OCI-LY3 (cell line): ENCODE data around the gene TRRAP.

Experiments
- H2AFZ ChIP-seq: fragments of 200-600, 300-600 bp; shearing (Covaris generic); 2 replicates; pipeline ENCODE4 v1.6.0; 2014; ENCODE audit warnings: antibody characterized with exemption, low read depth, low read length
- H3K27ac ChIP-seq: fragments of 200-600, 300-600 bp; sonication (generic); 2 replicates; pipeline ENCODE4 v1.5.1; 2014; ENCODE audit warnings: mild to moderate bottlenecking, low read length, moderate library complexity, mixed read lengths
- H3K27me3 ChIP-seq: fragments of 200-600, 300-600 bp; sonication (generic); 2 replicates; pipeline ENCODE4 v1.6.1; 2014; ENCODE audit warnings: low read depth, low read length, mixed read lengths
- H3K36me3 ChIP-seq: fragments of 200-600, 300-600 bp; sonication (generic); replicated peaks from 2 replicates; pipeline ENCODE3; 2014; ENCODE audit warnings: low read depth, low read length, mixed read lengths
- H3K4me1 ChIP-seq: fragments of 300-600, 200-600 bp; sonication (generic); 2 replicates; pipeline ENCODE4 v1.6.1; 2014; ENCODE audit warnings: low read length, mixed read lengths
- H3K4me2 ChIP-seq: fragments of 200-600, 300-600 bp; sonication (generic); 2 replicates; pipeline ENCODE4 v1.6.1; 2014; ENCODE audit warnings: low read length, mixed read lengths
- H3K4me3 ChIP-seq: fragments of 300-600, 200-600 bp; sonication (generic); 2 replicates; pipeline ENCODE4 v1.5.1; 2014; ENCODE audit warnings: antibody characterized with exemption, mild to moderate bottlenecking, low read length, moderate library complexity
- H3K79me2 ChIP-seq: fragments of 300-600, 200-600 bp; shearing (Covaris generic); 2 replicates; pipeline ENCODE4 v1.6.1; 2014; ENCODE audit warnings: mild to moderate bottlenecking, low read length, mixed read lengths
- H3K9ac ChIP-seq: fragments of 300-600, 200-600 bp; shearing (Covaris generic); 2 replicates; pipeline ENCODE4 v1.6.0; 2014; ENCODE audit warnings: mild to moderate bottlenecking, low read length, moderate library complexity
- H3K9me3 ChIP-seq: fragments of 200-600, 300-600 bp; shearing (Covaris generic); 2 replicates; pipeline ENCODE4 v1.6.1; 2014; ENCODE audit warnings: low read length, mixed read lengths; ENCODE audit not compliant: insufficient read depth
- H4K20me1 ChIP-seq: fragments of 200-600, 300-600 bp; sonication (generic); 2 replicates; pipeline ENCODE4 v1.6.1; 2016; ENCODE audit warnings: low read length, mixed read lengths; ENCODE audit not compliant: insufficient read depth
- CTCF ChIP-seq: fragments of 200-600, 300-600 bp; sonication (generic); IDR thresholded peaks from 2 replicates; pipeline ENCODE4 v1.5.1; 2014; ENCODE audit warnings: antibody characterized with exemption, low read length, low read depth
- EZH2phosphoT487 ChIP-seq: fragments of 200-600 bp; shearing (Covaris generic); IDR thresholded peaks from 2 replicates; pipeline ENCODE4 v1.6.1; 2018; ENCODE audit warnings: antibody characterized with exemption, mixed run types, low read depth

TRRAP gene

GRCh38 chr7:98909487-98909886 lies 31.2 kb downstream of the TRRAP start:
- TF ChIP-seq CTCF (no peak), EZH2phosphoT487 (no peak)
- H3K36me3 ChIP-seq: peaks cover 55% of the 10 kb centered on the region
- no peak overlapping the region for H3K27ac ChIP-seq
- H3K9me3 ChIP-seq: no peaks in the 10 kb centered on the region
- H3K4me3 ChIP-seq: no peak overlapping the region
- H3K4me1 ChIP-seq: no peaks in the 10 kb centered on the region
- no peak overlapping the region for H2AFZ ChIP-seq
- no peaks in the 10 kb centered on the region for H3K27me3 ChIP-seq
- H3K9ac ChIP-seq: no peak overlapping the region
- no peak overlapping the region for H3K4me2 ChIP-seq
- no peaks in the 10 kb centered on the region for H3K79me2 ChIP-seq
- H4K20me1 ChIP-seq: no peaks in the 10 kb centered on the region

GRCh38 chr7:98910427-98910826 lies 32.1 kb downstream of the TRRAP start:
- Histone ChIP-seq H3K36me3 (peaks cover 48% of the 10 kb centered on the region), H3K4me3 (no peak overlapping the region), H2AFZ (no peak overlapping the region), H3K4me2 (no peak overlapping the region), H3K4me1 (no peaks in the 10 kb centered on the region), H3K79me2 (no peaks in the 10 kb centered on the region), H3K9ac (no peak overlapping the region), H3K27me3 (no peaks in the 10 kb centered on the region), H3K27ac (no peak overlapping the region), H3K9me3 (no peaks in the 10 kb centered on the region), H4K20me1 (no peaks in the 10 kb centered on the region)
- TF ChIP-seq CTCF (no peak), EZH2phosphoT487 (no peak)

- TF ChIP-seq CTCF: no peak
- no peak for TF ChIP-seq EZH2phosphoT487
- Histone ChIP-seq H3K9me3 (no peaks in the 10 kb centered on the region), H3K9ac (no peak overlapping the region), H2AFZ (no peak overlapping the region), H3K4me1 (no peaks in the 10 kb centered on the region), H3K4me2 (no peak overlapping the region), H3K27me3 (no peaks in the 10 kb centered on the region), H4K20me1 (no peaks in the 10 kb centered on the region), H3K27ac (no peak overlapping the region), H3K36me3 (peaks cover 54% of the 10 kb centered on the region), H3K79me2 (no peaks in the 10 kb centered on the region), H3K4me3 (no peak overlapping the region)
These were observed 33.6 kb downstream of the TRRAP start for GRCh38 chr7:98911916-98912315.

- H3K79me2 ChIP-seq: no peaks in the 10 kb centered on the region
- TF ChIP-seq CTCF: no peak
- TF ChIP-seq EZH2phosphoT487: no peak
- no peaks in the 10 kb centered on the region for H3K27me3 ChIP-seq
- no peaks in the 10 kb centered on the region for H3K4me1 ChIP-seq
- H3K36me3 ChIP-seq: peaks cover 54% of the 10 kb centered on the region
- no peak overlapping the region for H3K27ac ChIP-seq
- no peak overlapping the region for H3K4me2 ChIP-seq
- H3K9me3 ChIP-seq: no peaks in the 10 kb centered on the region
- H2AFZ ChIP-seq: no peak overlapping the region
- H3K4me3 ChIP-seq: no peak overlapping the region
- no peak overlapping the region for H3K9ac ChIP-seq
- H4K20me1 ChIP-seq: no peaks in the 10 kb centered on the region
These were observed 34.7 kb downstream of the TRRAP start for GRCh38 chr7:98913026-98913425.
